GM12865 (cell line): ENCODE results near the gene AP2M1.
A peak's percentile ranks its signal among the peaks of the same experiment; 100 is the strongest.

Experiments
- DNase-seq: peaks from one replicate; pipeline ENCODE4 v3.0.0; 2010; ENCODE audit warnings: low read depth
- H3K4me3 ChIP-seq: 2 replicates; pipeline ENCODE4 v1.5.1; 2011; ENCODE audit warnings: mild to moderate bottlenecking, low read depth, low read length, control low read depth
- CTCF ChIP-seq: IDR thresholded peaks from 2 replicates; pipeline ENCODE4 v1.5.1; 2011; ENCODE audit warnings: low read length, control low read depth, low read depth, inconsistent platforms; ENCODE audit not compliant: insufficient read depth; ENCODE audit errors: missing control alignments

The AP2M1 gene

GRCh38 chr3:184174646-184175492 lies at the start of gene AP2M1:
AP2M1 (plus strand) TSS chr3:184174855; CDS start chr3:184176994, 2,139 bp downstream.
- no peak for TF ChIP-seq CTCF
- H3K4me3 ChIP-seq: peak within 1 kb of the TSS; percentile 77
- peak; percentile 99 for DNase-seq

- TF ChIP-seq CTCF: no peak
- no peak overlapping the region for H3K4me3 ChIP-seq
These were observed 48.6 kb upstream of the AP2M1 start for GRCh38 chr3:184126006-184126405.

GRCh38 chr3:184129012-184129411 lies 45.6 kb upstream of the AP2M1 start:
- peak; percentile 57 for TF ChIP-seq CTCF
- peak; percentile 39 for DNase-seq
- no peak overlapping the region for H3K4me3 ChIP-seq

More at GRCh38 chr3:184126006-184126405, 48.6 kb upstream of the AP2M1 start:
- DNase-seq: no peak

GRCh38 chr3:184132945-184133344 lies 41.7 kb upstream of the AP2M1 start:
- no peak for TF ChIP-seq CTCF
- no peak for DNase-seq
- no peak overlapping the region for H3K4me3 ChIP-seq

- H3K4me3 ChIP-seq: peak overlapping the region; percentile 96
- no peak for TF ChIP-seq CTCF
- peak; percentile 90 for DNase-seq
These were observed 40.6 kb upstream of the AP2M1 start for GRCh38 chr3:184133840-184134745.

GRCh38 chr3:184134746-184135148 lies 39.9 kb upstream of the AP2M1 start:
- no peak for TF ChIP-seq CTCF
- peak overlapping the region; percentile 96 for H3K4me3 ChIP-seq
- peak; percentile 13 for DNase-seq
